OCI-LY7 (cell line): ENCODE results near the gene SLC52A1. TPM values are rescaled to one million over a fixed set of nuclear protein-coding genes. Genes with fewer than 3 reads are reported as not detected.
A peak's percentile ranks its signal among the peaks of the same experiment; 100 is the strongest.

Experiments
- BruUV-seq: library from RNA; stranded (reverse); fragments of 400-500 nt; replicated peaks from 2 replicates; lab custom pipeline; 2021; lab: Mats Ljungman, UMichigan
- CTCF ChIA-PET: fragments of 300-600 bp; sonication (Branson Sonifier 250); formaldehyde crosslinking; loops from one replicate; lab custom pipeline; 2022; ENCODE audit warnings: antibody characterized with exemption; ENCODE audit not compliant: unreplicated experiment; lab: Charles Lee
- POLR2A ChIA-PET: fragments of 300-600 bp; sonication (Branson Sonifier 250); formaldehyde crosslinking; loops from one replicate; lab custom pipeline; 2022; ENCODE audit warnings: antibody characterized with exemption; lab: Charles Lee
- DNase-seq: peaks from one replicate; pipeline ENCODE4 v3.0.0-alpha.2; 2015; ENCODE audit warnings: low spot score
- H2AFZ ChIP-seq: fragments of 200-600 bp; sonication (generic), shearing (Covaris generic); 2 replicates; pipeline ENCODE4 v1.6.1; 2014; ENCODE audit warnings: mild to moderate bottlenecking, antibody characterized with exemption, low read length, moderate library complexity
- H3K27ac ChIP-seq: fragments of 200-600 bp; sonication (generic); 2 replicates; pipeline ENCODE4 v1.5.1; 2014; ENCODE audit warnings: mixed run types, low read depth, mild to moderate bottlenecking, moderate library complexity, low read length, inconsistent platforms; ENCODE audit not compliant: poor library complexity, severe bottlenecking
- H3K36me3 ChIP-seq: fragments of 200-600 bp; sonication (generic); 2 replicates; pipeline ENCODE4 v1.6.1; 2014; ENCODE audit warnings: mild to moderate bottlenecking, antibody characterized with exemption, low read length, moderate library complexity, mixed read lengths; ENCODE audit not compliant: insufficient read depth
- H3K4me1 ChIP-seq: fragments of 200-600 bp; sonication (generic); 2 replicates; pipeline ENCODE4 v1.5.1; 2014; ENCODE audit warnings: mild to moderate bottlenecking, low read length; ENCODE audit not compliant: insufficient read depth, poor library complexity, severe bottlenecking
- H3K4me2 ChIP-seq: fragments of 200-600 bp; sonication (generic); 2 replicates; pipeline ENCODE4 v1.6.1; 2014; ENCODE audit warnings: mild to moderate bottlenecking, low read length
- H3K4me3 ChIP-seq: fragments of 200-600 bp; sonication (generic); 2 replicates; pipeline ENCODE4 v1.5.1; 2014; ENCODE audit warnings: mild to moderate bottlenecking, low read depth, low read length; ENCODE audit not compliant: poor library complexity, severe bottlenecking
- H3K79me2 ChIP-seq: fragments of 200-600 bp; sonication (generic); 2 replicates; pipeline ENCODE4 v1.6.1; 2016; ENCODE audit warnings: low read depth, mild to moderate bottlenecking, low read length, moderate library complexity, mixed read lengths; ENCODE audit not compliant: insufficient read depth
- H3K9me2 ChIP-seq: fragments of 200-600 bp; sonication (generic); 2 replicates; pipeline ENCODE4 v1.6.1; 2016; ENCODE audit warnings: mild to moderate bottlenecking, low read length, mixed read lengths; ENCODE audit not compliant: insufficient read depth
- H3K9me3 ChIP-seq: fragments of 200-600 bp; sonication (generic); 2 replicates; pipeline ENCODE4 v1.6.1; 2014; ENCODE audit warnings: mild to moderate bottlenecking, mixed run types, low read length, mixed read lengths
- H4K20me1 ChIP-seq: fragments of 200-600 bp; sonication (generic); 2 replicates; pipeline ENCODE4 v1.6.1; 2014; ENCODE audit warnings: mild to moderate bottlenecking, antibody characterized with exemption, low read length, moderate library complexity, mixed read lengths; ENCODE audit not compliant: insufficient read depth
- EZH2phosphoT487 ChIP-seq: fragments of 200-600 bp; sonication (generic); IDR thresholded peaks from 2 replicates; pipeline ENCODE4 v1.6.1; 2018; ENCODE audit warnings: low read depth, borderline replicate concordance, mild to moderate bottlenecking, mixed run types, antibody characterized with exemption, low read length, moderate library complexity, mixed read lengths
- intact Hi-C: fragments of 100-400 bp; cut with micrococcal nuclease; formaldehyde crosslinking; loops from one replicate; pipeline ENCODE4 v1.10.0; 2022; ENCODE audit not compliant: unreplicated experiment
- total RNA-seq, 2 experiments: library from RNA; depleted of rRNA in 1 of 2; stranded (reverse); fragments of >200 nt in 1 of 2; shearing (Covaris generic) in 1 of 2; gene quantifications; 2 replicates each; pipeline ENCODE4 v1.2.3, GENCODE V29; 2014 to 2022
- TF ChIP-seq, protein P1 (sequence below): fragments of 200-600 bp; sonication (generic); conservative IDR thresholded peaks from 2 replicates; pipeline ENCODE4 v1.5.1; 2014; ENCODE audit warnings: mild to moderate bottlenecking, antibody characterized with exemption, low read length, moderate library complexity, mixed read lengths

SLC52A1 gene
- total RNA-seq, 2 experiments from 2014 or later, result not detected

DNA sequence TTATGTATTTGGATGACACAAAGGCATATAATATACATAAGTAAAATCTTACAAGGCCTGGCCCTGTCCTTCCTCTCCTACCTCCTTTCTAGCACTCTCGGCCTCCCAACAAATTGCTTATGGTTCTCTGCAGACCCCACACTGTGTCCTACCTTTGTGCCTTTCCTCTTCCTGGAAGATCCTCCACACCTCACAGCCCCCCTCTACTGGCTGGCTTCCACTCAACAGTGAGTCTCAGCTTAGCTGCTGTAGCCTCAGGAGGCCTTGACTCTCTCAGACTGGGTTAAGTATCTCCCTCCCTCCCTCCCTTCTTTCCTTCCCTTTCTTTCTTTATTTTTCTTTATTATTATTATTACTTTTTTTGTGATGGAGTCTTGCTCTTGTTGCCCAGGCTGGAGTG is 8.3 kb upstream of the SLC52A1 start:
- H4K20me1 ChIP-seq, result no peaks in the 10 kb centered on the region
- H3K79me2 ChIP-seq, result no peaks in the 10 kb centered on the region
- H3K27ac ChIP-seq, result no peak overlapping the region
- intact Hi-C loops, result no loop called here
- no peak overlapping the region for H3K4me2 ChIP-seq
- ChIA-PET POLR2A (no interaction called here), CTCF (no interaction called here)
- no peaks in the 10 kb centered on the region for H3K9me3 ChIP-seq
- no peak for TF ChIP-seq EZH2phosphoT487
- TF ChIP-seq, protein P1, sequence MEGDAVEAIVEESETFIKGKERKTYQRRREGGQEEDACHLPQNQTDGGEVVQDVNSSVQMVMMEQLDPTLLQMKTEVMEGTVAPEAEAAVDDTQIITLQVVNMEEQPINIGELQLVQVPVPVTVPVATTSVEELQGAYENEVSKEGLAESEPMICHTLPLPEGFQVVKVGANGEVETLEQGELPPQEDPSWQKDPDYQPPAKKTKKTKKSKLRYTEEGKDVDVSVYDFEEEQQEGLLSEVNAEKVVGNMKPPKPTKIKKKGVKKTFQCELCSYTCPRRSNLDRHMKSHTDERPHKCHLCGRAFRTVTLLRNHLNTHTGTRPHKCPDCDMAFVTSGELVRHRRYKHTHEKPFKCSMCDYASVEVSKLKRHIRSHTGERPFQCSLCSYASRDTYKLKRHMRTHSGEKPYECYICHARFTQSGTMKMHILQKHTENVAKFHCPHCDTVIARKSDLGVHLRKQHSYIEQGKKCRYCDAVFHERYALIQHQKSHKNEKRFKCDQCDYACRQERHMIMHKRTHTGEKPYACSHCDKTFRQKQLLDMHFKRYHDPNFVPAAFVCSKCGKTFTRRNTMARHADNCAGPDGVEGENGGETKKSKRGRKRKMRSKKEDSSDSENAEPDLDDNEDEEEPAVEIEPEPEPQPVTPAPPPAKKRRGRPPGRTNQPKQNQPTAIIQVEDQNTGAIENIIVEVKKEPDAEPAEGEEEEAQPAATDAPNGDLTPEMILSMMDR, result 0 out of 2 replicates have a peak, but pooled peaks have one; percentile 17
- H3K9me2 ChIP-seq, result no peaks in the 10 kb centered on the region
- no peak for DNase-seq
- H2AFZ ChIP-seq, result no peak overlapping the region
- H3K4me3 ChIP-seq, result no peak overlapping the region
- no TSS peak for BruUV-seq
- no peaks in the 10 kb centered on the region for H3K36me3 ChIP-seq
- peaks cover 13% of the 10 kb centered on the region for H3K4me1 ChIP-seq

DNA sequence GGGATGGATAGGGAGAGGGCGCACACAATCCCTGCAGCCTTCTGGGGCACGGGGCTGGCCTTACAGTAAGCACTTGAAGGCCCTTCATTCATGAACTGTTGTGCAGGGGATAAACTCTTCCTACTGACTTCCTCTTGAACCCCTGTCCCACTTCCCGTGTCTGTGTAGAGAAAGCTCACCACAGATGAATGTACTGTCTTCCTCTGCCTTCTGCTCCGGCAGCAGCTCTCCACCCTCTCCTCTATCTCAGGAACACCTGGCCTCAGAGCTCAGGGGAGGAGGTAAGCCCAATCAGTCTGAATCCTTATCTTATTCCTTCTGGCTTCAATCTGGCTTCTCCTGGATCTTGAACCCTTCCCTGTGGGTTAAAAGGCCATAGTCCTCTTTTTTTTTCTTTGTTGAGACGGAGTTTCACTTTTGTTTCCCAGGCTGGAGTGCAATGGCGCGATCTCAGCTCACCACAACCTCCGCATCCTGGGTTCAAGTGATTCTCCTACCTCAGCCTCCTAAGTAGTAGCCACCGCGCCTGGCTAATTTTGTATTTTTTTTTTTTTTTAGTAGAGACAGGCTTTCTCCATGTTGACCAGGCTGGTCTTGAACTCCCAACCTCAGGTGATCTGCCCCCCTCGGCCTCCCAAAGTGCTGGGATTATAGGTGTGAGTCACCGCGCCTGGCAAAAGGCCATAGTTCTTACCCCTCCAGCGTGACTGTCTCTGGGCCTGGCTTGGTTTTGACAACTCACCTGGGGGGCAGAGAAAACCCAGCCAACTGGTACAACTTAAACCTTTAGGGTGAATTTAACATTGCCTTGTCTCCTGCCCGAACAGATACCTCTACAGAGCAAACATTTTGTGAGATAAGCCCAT is 7.2 kb upstream of the SLC52A1 start:
- Histone ChIP-seq H3K4me3 (no peak overlapping the region), H3K36me3 (no peaks in the 10 kb centered on the region), H3K4me1 (peaks cover 3% of the 10 kb centered on the region), H3K79me2 (no peaks in the 10 kb centered on the region), H3K9me3 (no peaks in the 10 kb centered on the region), H2AFZ (no peak overlapping the region), H3K9me2 (no peaks in the 10 kb centered on the region), H3K4me2 (no peak overlapping the region), H3K27ac (no peak overlapping the region), H4K20me1 (no peaks in the 10 kb centered on the region)
- ChIA-PET POLR2A (no interaction called here), CTCF (no interaction called here)
- BruUV-seq, result no TSS peak
- TF ChIP-seq, protein P1, result no peak
- TF ChIP-seq EZH2phosphoT487, result no peak
- no peak for DNase-seq
- intact Hi-C loops, result no loop called here

DNA sequence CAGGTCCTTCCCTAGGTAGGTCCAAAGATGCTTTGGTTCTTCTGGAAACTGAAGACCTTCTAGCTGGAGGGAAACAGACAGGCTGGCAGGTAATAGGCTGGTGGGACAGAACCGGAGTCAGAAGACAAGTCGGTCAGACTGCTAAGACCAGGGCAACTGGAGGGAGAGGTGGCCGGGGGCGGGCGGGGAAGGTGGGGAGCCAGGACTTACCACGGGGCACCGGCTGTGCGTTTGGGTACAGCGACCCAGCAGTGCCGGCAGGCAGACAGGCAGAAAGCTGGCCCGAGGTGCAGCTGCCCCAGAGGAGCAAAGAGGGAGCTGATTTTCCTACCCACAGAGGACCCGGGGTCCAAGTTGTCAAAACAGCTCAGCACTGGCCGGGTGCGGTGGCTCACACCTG is 575 bp downstream of the SLC52A1 start:
- TF ChIP-seq, protein P1, result no peak
- no peak for TF ChIP-seq EZH2phosphoT487

More for the DNA sequence above, 575 bp downstream of the SLC52A1 start:
- Histone ChIP-seq H3K4me1 (peaks cover 38% of the 10 kb centered on the region), H3K36me3 (no peaks in the 10 kb centered on the region), H2AFZ (no peak overlapping the region), H3K4me3 (no peak overlapping the region), H3K79me2 (no peaks in the 10 kb centered on the region), H3K27ac (no peak overlapping the region), H3K4me2 (peak overlapping the region; percentile 59; the same call in 1 of the 2 replicates), H3K9me2 (no peaks in the 10 kb centered on the region), H3K9me3 (no peaks in the 10 kb centered on the region), H4K20me1 (no peaks in the 10 kb centered on the region)
- CTCF ChIA-PET, result interaction anchor here (0.6 kb wide), 1 partner anchor 27 kb away, joined by 3 read pairs; no protein-coding TSS in a partner anchor
- no peak for DNase-seq
- POLR2A ChIA-PET, result interaction anchor here (0.6 to 0.8 kb wide), 3 partner anchors 11 to 178 kb away, joined by 3 read pairs; no protein-coding TSS in a partner anchor
- no TSS peak for BruUV-seq
- intact Hi-C loops, result loop anchor here (5.0 kb wide), 1 partner anchor 47 kb away; the partner anchor contains the start of gene CAMTA2
